HG03097 (cell line): ENCODE results near the gene FAM90A26.
"Not testable (repeated sequence)": the region's sequence is repeated elsewhere in the genome, so short reads cannot be mapped to it uniquely, and the experiment has no call there.

Source experiments
- ATAC-seq: cut with Tn5 transposase; IDR thresholded peaks from one replicate; pipeline ENCODE4 v1.9.1; 2021; ENCODE audit not compliant: unreplicated experiment, low FRiP score

FAM90A26 gene

GRCh38 chr4:9155101-9155886 lies 14.9 kb upstream of the FAM90A26 start:
- not testable (repeated sequence) for ATAC-seq

GRCh38 chr4:9158392-9158791 lies 11.8 kb upstream of the FAM90A26 start:
- not testable (repeated sequence) for ATAC-seq

- ATAC-seq = not testable (repeated sequence)
Observed at GRCh38 chr4:9160046-9160445, 10.2 kb upstream of the FAM90A26 start.

- ATAC-seq = not testable (repeated sequence)
Observed at GRCh38 chr4:9165990-9166389, 4.2 kb upstream of the FAM90A26 start.

- not testable (repeated sequence) for ATAC-seq
Observed at GRCh38 chr4:9210357-9210756, 40.1 kb downstream of the FAM90A26 start, which contains the start of gene USP17L10. USP17L10 (plus strand) TSS chr4:9210657; CDS start chr4:9210657, 0 bp downstream.

- ATAC-seq = not testable (repeated sequence)
Observed at GRCh38 chr4:9214701-9215100, 44.5 kb downstream of the FAM90A26 start.

- ATAC-seq = not testable (repeated sequence)
Observed at GRCh38 chr4:9215105-9215504, 44.9 kb downstream of the FAM90A26 start, which contains the start of gene USP17L11. USP17L11 (plus strand) TSS chr4:9215405; CDS start chr4:9215405, 0 bp downstream.

GRCh38 chr4:9219852-9220251 lies 49.6 kb downstream of the FAM90A26 start, which contains the start of gene USP17L12:
USP17L12 (plus strand) TSS chr4:9220152; CDS start chr4:9220152, 0 bp downstream.
- ATAC-seq = not testable (repeated sequence)

- not testable (repeated sequence) for ATAC-seq
Observed at GRCh38 chr4:9224596-9224995, 54.4 kb downstream of the FAM90A26 start, which contains the start of gene USP17L13. USP17L13 (plus strand) TSS chr4:9224896; CDS start chr4:9224896, 0 bp downstream.
